Skin epidermis (tissue), 12 donors: ENCODE measurements around the gene MAMSTR.

Experiments
- H3K27ac ChIP-seq, 21 experiments: fragments of 200-600 bp; sonication (generic) in 11 of 21; one replicate each; pipeline ENCODE4 v1.5.0; 2020; ENCODE audit warnings: mild to moderate bottlenecking in 3 of 21, inconsistent platforms in 2 of 21, moderate library complexity in 2 of 21
- H3K4me3 ChIP-seq, 7 experiments: fragments of 200-600 bp; sonication (generic) in 2 of 7; one replicate each; pipeline ENCODE4 v1.5.0; 2020; ENCODE audit warnings: inconsistent platforms in 2 of 7, mild to moderate bottlenecking in 2 of 7, moderate library complexity in 1 of 7

The MAMSTR gene

DNA sequence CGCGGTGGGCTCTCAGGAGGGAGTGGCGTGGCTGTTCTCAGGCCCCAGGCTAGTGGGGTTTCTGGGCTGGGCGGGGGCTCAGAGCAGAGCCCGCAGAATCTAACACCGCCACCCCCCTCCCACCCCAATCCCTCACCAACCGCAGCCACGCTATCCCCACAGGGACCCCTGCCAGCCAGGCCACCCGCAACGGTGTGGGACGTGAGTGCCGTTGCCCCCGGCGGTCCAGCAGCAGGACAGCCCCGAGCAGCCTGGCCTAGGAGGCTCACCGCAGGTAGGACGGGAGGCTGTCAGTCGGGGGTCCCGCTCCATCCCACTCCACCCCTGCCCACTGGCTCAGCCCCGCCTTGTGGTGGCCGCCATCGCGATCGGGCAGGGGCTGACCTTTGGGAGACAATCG lies 46.5 kb downstream of the MAMSTR start, which contains the start of gene NTN5:
Gene NTN5, minus strand, starts transcription at position 24 of the 400 bp plus-strand sequence. CDS start 2,031 bp downstream, outside the sequence.
- Histone ChIP-seq H3K27ac (no peak within 1 kb of the TSS), H3K4me3 (no peak within 1 kb of the TSS)

DNA sequence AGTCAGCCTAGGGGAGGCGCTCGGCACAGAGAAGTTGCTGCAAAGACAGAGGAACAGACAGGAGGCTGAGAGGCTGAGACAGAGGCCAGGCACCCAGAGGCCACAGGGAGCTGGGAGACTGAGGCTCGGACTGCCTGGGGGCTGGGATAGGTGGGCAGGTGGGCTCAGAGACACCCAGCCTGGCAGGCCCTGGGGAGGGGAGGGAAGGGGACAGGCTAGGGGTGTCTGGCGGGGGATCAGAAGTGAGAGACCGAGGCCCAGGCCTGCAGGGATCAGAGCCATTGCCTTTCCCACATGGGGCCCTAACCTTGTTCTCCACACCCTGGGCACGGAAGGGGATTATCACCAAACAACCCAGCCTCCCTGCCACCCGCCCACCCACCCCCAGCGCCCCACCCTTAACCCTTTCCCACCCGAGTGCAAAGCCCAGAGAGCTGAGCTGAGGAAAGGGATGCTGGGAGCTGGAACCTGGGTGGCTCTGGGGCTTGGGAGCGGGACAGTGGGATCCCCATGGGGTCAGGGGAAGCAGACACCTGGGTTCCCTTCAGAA lies 48.0 kb downstream of the MAMSTR start:
- no peak overlapping the region for H3K4me3 ChIP-seq
- no peak overlapping the region for H3K27ac ChIP-seq

- no peak overlapping the region for H3K4me3 ChIP-seq
Measured at GRCh38 chr19:48670699-48671445, 48.7 kb downstream of the MAMSTR start.

GRCh38 chr19:48669903-48670668 lies 49.4 kb downstream of the MAMSTR start:
- H3K27ac ChIP-seq = no peak overlapping the region
- no peak overlapping the region for H3K4me3 ChIP-seq

More at GRCh38 chr19:48670699-48671445, 48.7 kb downstream of the MAMSTR start:
- no peak overlapping the region for H3K27ac ChIP-seq

DNA sequence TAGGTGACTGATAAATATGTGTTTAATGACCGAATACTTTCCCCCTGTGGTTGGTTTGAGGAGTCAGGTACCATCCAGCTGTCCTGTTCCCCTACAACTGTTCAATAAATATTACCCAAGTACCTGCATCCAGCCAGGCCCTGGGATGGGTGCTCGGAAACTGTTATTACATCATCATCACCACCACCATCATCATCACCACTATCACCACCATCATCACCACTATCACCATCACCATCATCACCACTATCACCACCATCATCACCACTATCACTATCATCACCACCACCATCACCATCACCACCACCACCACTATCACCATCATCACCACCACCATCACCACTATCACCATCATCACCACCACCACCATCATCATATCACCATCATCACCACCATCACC lies 50.8 kb downstream of the MAMSTR start:
- no peak overlapping the region for H3K27ac ChIP-seq
- H3K4me3 ChIP-seq = no peak overlapping the region

DNA sequence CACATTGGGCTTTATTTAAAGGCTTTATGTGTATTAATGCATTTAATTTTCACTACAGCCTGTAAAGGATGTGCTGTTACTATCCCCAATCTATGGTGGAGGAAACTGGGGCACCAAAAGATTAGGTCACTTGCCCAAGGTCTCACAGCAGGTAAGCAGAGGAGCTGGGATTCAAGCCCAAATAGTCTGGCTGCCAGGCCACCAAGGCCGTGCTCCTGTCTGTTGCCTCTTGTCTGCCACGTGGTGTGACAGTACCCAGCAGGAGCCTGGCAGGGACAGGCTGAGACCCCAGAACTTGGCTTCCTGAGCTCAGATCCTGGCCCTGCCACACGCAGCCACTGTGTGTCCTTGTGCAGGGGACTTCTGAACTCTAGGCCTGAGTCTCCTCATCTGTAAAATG lies 51.2 kb downstream of the MAMSTR start:
- Histone ChIP-seq H3K4me3 (no peak overlapping the region), H3K27ac (no peak overlapping the region)

DNA sequence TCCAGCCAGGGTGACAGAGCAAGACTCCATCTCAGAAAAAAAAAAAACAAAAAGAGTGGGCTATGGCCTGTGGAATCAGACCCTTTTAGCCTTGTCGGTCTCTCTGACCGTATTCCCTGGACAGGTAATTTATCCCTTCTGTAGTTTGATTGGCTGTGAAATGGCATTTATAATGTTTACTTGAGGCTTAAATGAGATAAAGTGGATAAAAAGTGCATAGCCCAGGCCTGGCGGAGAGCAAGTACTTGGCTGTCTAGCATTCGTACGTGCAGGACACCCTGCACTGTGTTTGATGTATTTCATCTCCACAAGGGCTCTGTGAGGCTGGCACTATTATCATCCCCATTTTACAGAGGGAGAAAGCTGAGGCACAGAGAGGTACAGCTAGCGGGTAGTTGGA lies 53.7 kb downstream of the MAMSTR start:
- H3K4me3 ChIP-seq = no peak overlapping the region

GRCh38 chr19:48664476-48664875 lies 55.0 kb downstream of the MAMSTR start:
- no peak overlapping the region for H3K4me3 ChIP-seq
- no peak overlapping the region for H3K27ac ChIP-seq

More for the DNA sequence above, 53.7 kb downstream of the MAMSTR start:
- no peak overlapping the region for H3K27ac ChIP-seq

GRCh38 chr19:48663667-48664066 lies 55.9 kb downstream of the MAMSTR start:
- H3K27ac ChIP-seq = no peak overlapping the region

More at GRCh38 chr19:48663667-48664066, 55.9 kb downstream of the MAMSTR start:
- H3K4me3 ChIP-seq = no peak overlapping the region
